ENCODE measurements around the gene FBXO31.
"Not testable (repeated sequence)": the region's sequence is repeated elsewhere in the genome, so short reads cannot be mapped to it uniquely, and the experiment has no call there.

GRCh38 chr16:87379312-87379752, 4.2 kb downstream of the FBXO31 start:
- not testable (repeated sequence) for TF ChIP-seq EZH2 (IDR thresholded peaks at IDR 0.05; ENCODE audit: borderline replicate concordance, low read length)
- TF ChIP-seq, protein P1, sequence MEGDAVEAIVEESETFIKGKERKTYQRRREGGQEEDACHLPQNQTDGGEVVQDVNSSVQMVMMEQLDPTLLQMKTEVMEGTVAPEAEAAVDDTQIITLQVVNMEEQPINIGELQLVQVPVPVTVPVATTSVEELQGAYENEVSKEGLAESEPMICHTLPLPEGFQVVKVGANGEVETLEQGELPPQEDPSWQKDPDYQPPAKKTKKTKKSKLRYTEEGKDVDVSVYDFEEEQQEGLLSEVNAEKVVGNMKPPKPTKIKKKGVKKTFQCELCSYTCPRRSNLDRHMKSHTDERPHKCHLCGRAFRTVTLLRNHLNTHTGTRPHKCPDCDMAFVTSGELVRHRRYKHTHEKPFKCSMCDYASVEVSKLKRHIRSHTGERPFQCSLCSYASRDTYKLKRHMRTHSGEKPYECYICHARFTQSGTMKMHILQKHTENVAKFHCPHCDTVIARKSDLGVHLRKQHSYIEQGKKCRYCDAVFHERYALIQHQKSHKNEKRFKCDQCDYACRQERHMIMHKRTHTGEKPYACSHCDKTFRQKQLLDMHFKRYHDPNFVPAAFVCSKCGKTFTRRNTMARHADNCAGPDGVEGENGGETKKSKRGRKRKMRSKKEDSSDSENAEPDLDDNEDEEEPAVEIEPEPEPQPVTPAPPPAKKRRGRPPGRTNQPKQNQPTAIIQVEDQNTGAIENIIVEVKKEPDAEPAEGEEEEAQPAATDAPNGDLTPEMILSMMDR (IDR thresholded peaks at IDR 0.05; ENCODE audit: low read length), result not testable (repeated sequence)
